Measurements from ENCODE around the gene SEBOX.

- no peak for TF ChIP-seq CTCF (IDR thresholded peaks at IDR 0.05)
- no peak for TF ChIP-seq ZFX (IDR thresholded peaks at IDR 0.05; ENCODE audit: borderline replicate concordance)
Observed at GRCh38 chr17:28392491-28392890, 27.5 kb upstream of the SEBOX start.
